Stomach smooth muscle (tissue), 2 donors: ENCODE data around the gene TMEM126A.

Experiments
- H3K27ac ChIP-seq: one replicate; pipeline ENCODE4 v1.7.0; 2013; ENCODE audit warnings: mild to moderate bottlenecking, low read length, inconsistent platforms
- H3K27me3 ChIP-seq, 2 donors: one replicate each; pipeline ENCODE4 v1.7.0; 2013; ENCODE audit warnings: low read length in 2 of 2; ENCODE audit not compliant: insufficient read depth in 2 of 2, control insufficient read depth in 1 of 2
- H3K36me3 ChIP-seq, 2 donors: one replicate each; pipeline ENCODE4 v1.7.0; 2013; ENCODE audit warnings: low read length in 2 of 2; ENCODE audit not compliant: control insufficient read depth in 2 of 2, insufficient read depth in 2 of 2
- H3K4me1 ChIP-seq: one replicate; pipeline ENCODE4 v1.7.0; 2013; ENCODE audit warnings: low read length; ENCODE audit not compliant: control insufficient read depth, insufficient read depth
- H3K4me3 ChIP-seq, 2 donors: one replicate each; pipeline ENCODE4 v1.7.0; 2013; ENCODE audit warnings: low read length in 2 of 2
- H3K9ac ChIP-seq, 2 donors: one replicate each; pipeline ENCODE4 v1.7.0; 2013; ENCODE audit warnings: low read length in 2 of 2, mild to moderate bottlenecking in 1 of 2
- H3K9me3 ChIP-seq, 2 donors: one replicate each; pipeline ENCODE4 v1.7.0; 2013; ENCODE audit warnings: low read length in 2 of 2; ENCODE audit not compliant: control insufficient read depth in 2 of 2
- donor health status: healthy.
- donor health status: Pancreatic carcinoma.

The TMEM126A gene

GRCh38 chr11:85697747-85698146, 50.0 kb downstream of the TMEM126A start:
- Histone ChIP-seq H3K36me3 (peaks cover 0 to 12% of the 10 kb centered on the region in 2 donors), H3K27ac (no peak overlapping the region), H3K9ac (no peak overlapping the region), H3K9me3 (no peaks in the 10 kb centered on the region), H3K4me3 (no peak overlapping the region), H3K4me1 (no peaks in the 10 kb centered on the region), H3K27me3 (no peaks in the 10 kb centered on the region)

- peaks cover 0 to 12% of the 10 kb centered on the region in 2 donors for H3K36me3 ChIP-seq
- no peak overlapping the region for H3K27ac ChIP-seq
- no peak overlapping the region for H3K4me3 ChIP-seq
- H3K9me3 ChIP-seq, result no peaks in the 10 kb centered on the region
- H3K4me1 ChIP-seq, result no peaks in the 10 kb centered on the region
- no peaks in the 10 kb centered on the region for H3K27me3 ChIP-seq
- H3K9ac ChIP-seq, result no peak overlapping the region
Measured at GRCh38 chr11:85698195-85698594, 50.4 kb downstream of the TMEM126A start.

- H3K4me1 ChIP-seq, result no peaks in the 10 kb centered on the region
- no peaks in the 10 kb centered on the region for H3K27me3 ChIP-seq
- H3K36me3 ChIP-seq, result peaks cover 0 to 12% of the 10 kb centered on the region in 2 donors
- H3K9me3 ChIP-seq, result no peaks in the 10 kb centered on the region
- H3K9ac ChIP-seq, result no peak overlapping the region
- no peak overlapping the region for H3K27ac ChIP-seq
- no peak overlapping the region for H3K4me3 ChIP-seq
Measured at GRCh38 chr11:85699957-85700741, 52.4 kb downstream of the TMEM126A start.

- Histone ChIP-seq H3K9ac (no peak overlapping the region), H3K4me1 (no peaks in the 10 kb centered on the region), H3K27me3 (no peaks in the 10 kb centered on the region), H3K4me3 (no peak overlapping the region), H3K36me3 (no peaks in the 10 kb centered on the region), H3K9me3 (no peaks in the 10 kb centered on the region), H3K27ac (no peak overlapping the region)
Measured at GRCh38 chr11:85704967-85705366, 57.2 kb downstream of the TMEM126A start.

- no peak overlapping the region for H3K27ac ChIP-seq
Measured at GRCh38 chr11:85705800-85706199, 58.0 kb downstream of the TMEM126A start.

More at GRCh38 chr11:85705800-85706199, 58.0 kb downstream of the TMEM126A start:
- Histone ChIP-seq H3K4me1 (no peaks in the 10 kb centered on the region), H3K9ac (no peak overlapping the region), H3K9me3 (no peaks in the 10 kb centered on the region), H3K27me3 (no peaks in the 10 kb centered on the region), H3K36me3 (no peaks in the 10 kb centered on the region), H3K4me3 (no peak overlapping the region)
